Measurements from ENCODE around the gene MSANTD1. TPM values are rescaled to one million over a fixed set of nuclear protein-coding genes. Genes with fewer than 3 reads are reported as not detected.

Gene MSANTD1
- total and polyA plus RNA-seq, 2 of the 8 experiments (the other 6 are each of a cell fraction or from before 2014, with no cell fraction given): 0.23 to 0.45 TPM

GRCh38 chr4:3302786-3303564, 54.0 kb downstream of the MSANTD1 start (continued):
- no peak for TF ChIP-seq HDAC2 (IDR thresholded peaks at IDR 0.05; ENCODE audit: borderline replicate concordance in 1 of 2, low read depth in 2 of 2, low read length in 2 of 2)
- no peak for TF ChIP-seq CBX5 (IDR thresholded peaks at IDR 0.05; ENCODE audit: low read depth, low read length)
- TF ChIP-seq SP1 (IDR thresholded peaks at IDR 0.05; ENCODE audit: low read depth, low read length): no peak
- TF ChIP-seq JUND (IDR thresholded peaks at IDR 0.05; ENCODE audit: low read length): no peak
- no peak for TF ChIP-seq SAP30 (IDR thresholded peaks at IDR 0.05; ENCODE audit: insufficient read depth, insufficient replicate concordance, low read length)
- no peak for TF ChIP-seq TAF7 (optimal IDR thresholded peaks at IDR 0.05; ENCODE audit: borderline replicate concordance, low read depth, low read length)

Measured in H1 (cell line).